Measurements from ENCODE around the gene LGR4.
A peak's percentile ranks its signal among the peaks of the same experiment; 100 is the strongest.
"Not testable (repeated sequence)": the region's sequence is repeated elsewhere in the genome, so short reads cannot be mapped to it uniquely, and the experiment has no call there.

Gene LGR4, protein sequence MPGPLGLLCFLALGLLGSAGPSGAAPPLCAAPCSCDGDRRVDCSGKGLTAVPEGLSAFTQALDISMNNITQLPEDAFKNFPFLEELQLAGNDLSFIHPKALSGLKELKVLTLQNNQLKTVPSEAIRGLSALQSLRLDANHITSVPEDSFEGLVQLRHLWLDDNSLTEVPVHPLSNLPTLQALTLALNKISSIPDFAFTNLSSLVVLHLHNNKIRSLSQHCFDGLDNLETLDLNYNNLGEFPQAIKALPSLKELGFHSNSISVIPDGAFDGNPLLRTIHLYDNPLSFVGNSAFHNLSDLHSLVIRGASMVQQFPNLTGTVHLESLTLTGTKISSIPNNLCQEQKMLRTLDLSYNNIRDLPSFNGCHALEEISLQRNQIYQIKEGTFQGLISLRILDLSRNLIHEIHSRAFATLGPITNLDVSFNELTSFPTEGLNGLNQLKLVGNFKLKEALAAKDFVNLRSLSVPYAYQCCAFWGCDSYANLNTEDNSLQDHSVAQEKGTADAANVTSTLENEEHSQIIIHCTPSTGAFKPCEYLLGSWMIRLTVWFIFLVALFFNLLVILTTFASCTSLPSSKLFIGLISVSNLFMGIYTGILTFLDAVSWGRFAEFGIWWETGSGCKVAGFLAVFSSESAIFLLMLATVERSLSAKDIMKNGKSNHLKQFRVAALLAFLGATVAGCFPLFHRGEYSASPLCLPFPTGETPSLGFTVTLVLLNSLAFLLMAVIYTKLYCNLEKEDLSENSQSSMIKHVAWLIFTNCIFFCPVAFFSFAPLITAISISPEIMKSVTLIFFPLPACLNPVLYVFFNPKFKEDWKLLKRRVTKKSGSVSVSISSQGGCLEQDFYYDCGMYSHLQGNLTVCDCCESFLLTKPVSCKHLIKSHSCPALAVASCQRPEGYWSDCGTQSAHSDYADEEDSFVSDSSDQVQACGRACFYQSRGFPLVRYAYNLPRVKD

DNA sequence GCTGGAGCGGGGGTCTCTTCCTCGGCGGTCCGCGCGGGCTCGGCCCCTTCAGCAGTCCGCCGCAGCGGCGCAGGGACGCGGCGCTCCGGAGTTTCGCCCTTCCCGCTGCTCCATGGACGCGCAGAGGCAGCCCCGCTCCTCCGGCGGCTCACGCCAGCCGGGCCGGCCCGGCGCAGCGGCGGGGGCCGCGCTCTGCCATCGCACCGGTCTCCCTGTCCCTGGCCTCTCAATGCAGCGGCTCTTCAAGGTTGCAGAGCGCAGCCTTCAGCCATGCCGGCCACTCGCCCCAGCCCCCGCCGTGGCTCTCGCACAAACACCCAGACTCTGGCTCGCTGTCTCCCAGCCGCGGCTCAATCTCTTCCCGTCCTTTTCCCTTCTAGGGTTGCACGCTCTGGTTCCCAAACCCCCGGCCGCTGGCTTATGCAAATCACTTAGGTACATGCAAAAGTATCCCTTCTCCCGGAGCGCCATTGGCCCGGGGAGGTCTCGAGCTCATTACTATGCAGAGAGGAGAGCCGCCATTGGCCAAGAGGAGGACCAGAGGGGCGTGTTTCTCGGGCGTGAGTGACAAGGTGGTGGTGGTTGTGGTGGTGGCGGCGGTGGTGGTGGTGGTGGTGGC, at the start of gene LGR4:
TSS of gene LGR4 (minus strand) at position 393 of the 619 bp plus-strand sequence. CDS start 488 bp downstream, outside the sequence.
- DNase-seq (ENCODE audit: low spot score): peak; percentile 75

DNA sequence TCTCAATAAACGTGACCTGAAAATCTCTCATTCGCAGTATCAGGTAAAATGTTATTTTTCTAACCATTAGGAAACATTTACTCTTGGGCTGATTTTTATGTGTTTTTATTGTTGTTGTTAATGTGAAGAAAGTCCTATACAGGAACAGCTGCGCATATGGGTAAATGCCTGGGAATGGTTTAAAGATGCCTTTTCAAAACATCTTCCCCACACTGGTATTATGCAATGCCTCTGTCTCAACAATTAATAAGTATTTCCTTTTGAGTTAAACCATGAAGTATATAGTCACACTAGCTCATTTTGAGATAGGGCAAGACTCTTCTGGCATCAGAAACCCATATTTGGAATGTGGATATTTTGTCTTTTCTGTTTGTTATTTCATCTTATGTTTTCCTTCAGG, 47.6 kb upstream of the LGR4 start:
- DNase-seq (ENCODE audit: low spot score): no peak

DNA sequence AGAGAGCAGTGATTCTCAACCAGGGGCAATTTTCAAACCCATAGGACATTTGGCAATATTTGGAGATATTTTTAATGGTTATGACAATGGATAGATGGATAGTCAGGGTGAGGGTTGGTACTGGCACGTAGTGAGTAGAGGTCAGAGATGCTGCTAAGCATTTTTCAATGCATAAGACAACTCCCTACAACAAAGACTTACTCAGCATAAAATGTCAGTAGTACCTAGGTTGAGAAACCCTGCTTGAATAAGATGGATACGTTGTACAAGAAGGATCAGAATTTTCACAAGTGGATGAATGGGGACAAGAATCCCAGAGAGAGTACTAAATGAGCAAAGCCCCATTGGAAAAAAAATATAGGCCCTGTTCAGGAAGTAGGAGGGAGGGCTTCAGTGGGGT, 45.9 kb upstream of the LGR4 start:
- no peak for DNase-seq (ENCODE audit: low spot score)

DNA sequence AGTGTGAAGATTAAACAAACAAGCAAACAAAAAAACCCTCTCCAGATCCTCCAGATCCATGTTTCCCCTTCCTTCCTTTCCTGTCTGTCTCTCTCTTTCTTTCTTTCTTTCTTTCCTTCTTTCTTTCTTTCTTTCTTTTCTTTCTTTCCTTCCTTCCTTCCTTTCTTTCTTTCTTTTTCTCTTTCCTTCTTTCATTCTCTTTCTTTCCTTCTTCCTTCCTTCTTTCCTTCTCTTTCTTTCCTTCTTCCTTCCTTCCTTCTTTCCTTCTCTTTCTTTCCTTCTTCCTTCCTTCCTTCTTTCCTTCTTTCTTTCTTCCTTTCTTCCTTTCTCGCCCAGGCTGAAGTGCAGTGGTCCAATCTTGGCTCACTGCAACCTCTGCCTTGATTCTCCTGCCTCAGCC, 44.9 kb upstream of the LGR4 start:
- not testable (repeated sequence) for DNase-seq (ENCODE audit: low spot score)

DNA sequence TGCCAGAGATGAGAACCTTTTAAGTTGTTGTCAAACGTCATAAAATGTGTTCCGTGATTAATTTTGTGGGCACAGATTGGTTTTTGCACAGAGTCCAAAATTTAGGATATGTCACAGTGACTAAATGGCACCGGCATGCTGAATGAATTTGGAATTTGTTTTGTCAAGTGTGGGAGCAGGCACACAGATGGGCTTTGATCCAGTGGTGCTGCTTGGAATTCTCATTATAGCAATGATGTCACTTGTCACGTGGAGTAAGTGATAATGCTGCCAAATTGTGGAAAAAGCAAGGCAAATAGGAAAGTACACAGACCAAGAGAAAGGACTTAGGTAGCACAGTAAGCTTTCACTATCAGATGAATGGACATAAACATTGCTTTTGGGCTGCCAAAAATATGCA, 42.0 kb upstream of the LGR4 start:
- no peak for DNase-seq (ENCODE audit: low spot score)

DNA sequence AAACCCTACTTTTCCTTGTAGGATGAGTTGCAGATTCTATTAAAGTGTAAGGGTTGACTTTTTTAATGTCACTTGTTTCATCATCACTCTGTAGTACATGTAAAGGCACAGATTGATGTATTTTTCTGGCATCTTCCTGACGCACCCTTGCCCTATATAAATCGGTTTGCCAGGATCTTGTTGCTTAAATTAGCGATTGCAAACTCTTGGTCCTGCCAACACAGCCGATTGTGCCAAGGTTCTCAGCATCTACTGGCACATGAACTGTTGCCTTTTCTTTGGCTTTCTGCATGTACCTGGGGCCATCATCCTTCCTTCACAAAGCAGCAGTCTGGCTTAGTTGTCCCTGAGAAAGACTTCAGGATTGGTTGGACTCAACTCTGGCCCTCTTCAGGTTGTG, 41.5 kb upstream of the LGR4 start:
- no peak for DNase-seq (ENCODE audit: low spot score)

DNA sequence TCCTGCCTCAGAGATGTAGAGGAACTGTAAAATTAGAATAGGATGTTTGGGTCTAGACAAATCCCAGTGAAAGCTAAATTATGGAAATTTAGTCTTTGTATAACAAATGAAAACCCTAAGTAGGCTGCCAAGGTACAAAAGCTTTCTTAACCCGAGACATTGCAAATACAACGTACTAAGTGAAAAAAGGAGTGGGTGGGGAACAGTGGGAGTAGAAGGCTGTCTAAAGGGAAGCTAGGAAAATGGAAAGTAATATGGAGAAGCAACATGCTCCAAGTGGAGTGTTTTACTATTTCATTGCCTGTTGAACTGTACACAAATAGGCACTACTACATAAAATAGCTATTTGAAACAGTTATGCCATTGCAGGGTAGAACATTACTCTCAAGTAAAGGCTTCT, 40.8 kb upstream of the LGR4 start:
- no peak for DNase-seq (ENCODE audit: low spot score)

DNA sequence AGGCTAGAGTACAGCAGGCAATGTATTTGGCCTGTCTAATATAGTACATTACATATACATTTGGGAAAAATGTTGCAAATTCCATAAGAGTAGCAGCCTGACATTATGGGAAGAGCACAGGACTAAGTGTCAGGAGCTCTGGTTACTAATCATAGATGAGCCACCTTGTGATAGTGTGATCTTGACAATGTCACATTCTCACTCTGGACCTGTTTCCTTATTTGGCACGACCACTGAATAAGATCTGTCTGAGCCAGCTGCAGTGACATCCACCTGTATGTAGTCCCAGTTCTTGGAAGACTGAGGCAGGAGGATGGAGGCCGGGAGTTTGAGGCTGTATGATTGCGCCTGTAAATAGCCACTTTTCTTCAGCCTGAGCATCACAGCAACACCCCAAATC, 39.6 kb upstream of the LGR4 start:
- no peak for DNase-seq (ENCODE audit: low spot score)

DNA sequence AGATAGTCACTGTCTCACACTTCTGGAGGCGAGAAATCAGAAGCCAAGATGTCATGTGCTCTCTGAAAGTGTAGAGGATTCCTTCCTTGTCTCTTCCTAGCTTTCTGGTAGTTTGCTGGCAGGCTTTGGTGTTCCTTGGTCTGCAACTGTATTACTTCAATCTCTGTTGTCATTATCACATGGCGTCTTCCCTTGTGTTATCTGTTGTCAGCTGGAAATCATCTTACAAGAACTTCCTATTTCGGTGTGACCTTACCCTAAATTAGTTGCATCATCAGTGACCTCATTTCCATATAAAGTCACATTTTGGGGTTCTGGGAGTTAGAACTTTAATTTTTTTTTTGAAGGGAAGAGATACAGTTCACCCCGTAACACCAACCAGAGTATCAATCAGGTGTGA, 37.3 kb upstream of the LGR4 start:
- no peak for DNase-seq (ENCODE audit: low spot score)

DNA sequence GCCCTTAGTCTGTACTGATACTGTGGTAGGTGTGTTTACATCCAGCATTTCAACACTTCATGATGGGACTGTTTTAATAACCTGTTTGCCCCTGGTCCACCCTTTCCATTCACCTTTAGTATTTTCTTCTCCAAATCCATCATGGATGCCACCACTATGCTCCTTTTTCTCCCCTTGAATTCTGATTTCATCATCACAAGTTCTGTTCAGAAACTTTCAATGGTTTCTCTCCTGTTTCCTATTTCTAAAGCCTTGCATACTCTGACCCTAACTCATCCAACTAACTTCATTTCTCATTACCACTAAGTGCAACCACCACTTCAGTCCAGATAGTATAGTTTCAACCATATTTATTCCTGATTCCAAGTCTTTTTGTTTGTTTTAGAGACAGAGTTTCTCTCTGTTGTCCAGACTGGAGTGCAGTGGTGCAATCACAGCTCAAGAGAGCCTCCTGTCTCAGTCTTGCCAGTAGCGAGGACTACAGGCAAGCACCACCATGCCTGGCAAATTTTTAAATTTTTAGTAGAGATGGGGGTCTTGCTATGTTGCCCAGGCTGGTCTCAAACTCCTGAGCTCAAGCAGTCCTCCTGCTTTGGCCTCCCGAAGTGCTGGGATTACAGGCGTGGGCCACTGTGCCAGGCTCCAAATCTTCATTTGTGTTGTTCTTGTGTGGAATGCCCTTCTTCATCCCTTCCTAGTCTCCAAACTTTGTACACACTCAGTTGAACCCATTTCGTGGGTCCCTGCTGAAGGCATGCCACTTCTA, 35.1 kb upstream of the LGR4 start:
- no peak for DNase-seq (ENCODE audit: low spot score)

DNA sequence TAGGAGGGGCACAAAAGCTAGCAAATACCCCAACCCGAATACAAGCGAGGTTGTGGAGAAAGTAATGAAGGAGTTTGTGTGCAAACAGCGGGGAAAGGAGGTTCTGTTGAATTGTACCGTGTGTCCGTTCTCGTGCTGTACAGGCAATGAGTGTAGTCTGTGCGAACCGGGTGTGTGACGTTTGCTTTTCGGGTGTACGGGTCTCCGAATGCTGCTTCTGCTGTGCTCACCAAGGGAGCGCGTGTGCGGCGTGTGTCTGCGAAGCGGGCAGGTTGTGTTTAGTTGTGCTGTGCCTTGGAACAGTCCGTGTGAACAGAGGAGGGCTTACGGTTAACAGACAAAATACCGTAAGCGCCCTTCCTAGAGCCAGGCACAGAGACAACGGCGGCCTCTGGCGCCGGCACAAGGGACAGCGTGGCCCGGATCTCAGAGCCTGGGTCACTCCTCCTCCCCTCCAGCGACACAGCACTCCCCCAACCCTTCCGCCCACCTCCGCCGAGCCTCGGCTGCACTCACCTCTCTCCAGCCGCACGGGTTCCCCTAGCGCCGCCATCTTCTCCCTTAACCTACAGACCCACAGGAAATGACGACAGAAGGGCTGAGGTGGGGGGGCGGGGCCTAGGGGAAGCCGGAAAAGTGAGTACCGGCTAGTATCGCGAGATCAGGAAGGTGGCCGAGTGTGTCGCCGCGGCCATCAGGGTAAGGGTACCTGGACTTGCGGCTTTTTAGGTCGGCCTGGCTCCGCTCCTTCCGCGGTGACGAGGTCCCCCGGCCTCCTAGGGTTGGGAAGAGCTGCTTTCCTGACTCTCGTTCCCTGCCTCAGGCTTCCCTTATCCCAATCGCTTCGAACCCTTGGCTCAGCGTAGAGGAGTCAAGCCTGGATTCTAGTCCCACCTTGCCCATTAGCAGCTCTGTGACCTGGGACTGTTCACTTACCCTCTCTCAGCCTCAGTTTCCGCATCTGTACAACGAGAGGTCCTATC, 33.9 kb upstream of the LGR4 start, which contains the start of gene LIN7C:
TSS of gene LIN7C (minus strand) at position 570 of the 983 bp plus-strand sequence. CDS start at position 553, 17 bp downstream.
- DNase-seq (ENCODE audit: low spot score): peak; percentile 86

DNA sequence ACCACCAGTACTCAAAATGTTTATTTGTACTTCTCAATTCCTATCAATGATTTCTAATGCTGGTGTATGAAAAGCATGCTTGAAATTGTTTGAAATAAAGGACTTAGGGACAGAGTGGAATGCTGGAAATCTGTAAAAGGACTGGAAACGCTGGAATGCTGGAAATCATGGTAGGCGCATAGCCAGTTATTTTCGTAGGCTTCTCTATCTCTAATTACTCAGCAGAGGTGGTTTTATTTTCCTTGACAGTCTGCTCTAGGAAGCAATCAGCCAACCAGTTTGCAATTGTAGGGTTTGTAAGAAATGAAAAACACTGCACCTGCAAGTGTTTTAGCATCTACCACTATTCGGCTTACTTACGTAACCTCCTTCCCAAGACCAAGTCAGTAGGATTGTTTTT, 33.2 kb upstream of the LGR4 start:
- DNase-seq (ENCODE audit: low spot score): peak; percentile 17

DNA sequence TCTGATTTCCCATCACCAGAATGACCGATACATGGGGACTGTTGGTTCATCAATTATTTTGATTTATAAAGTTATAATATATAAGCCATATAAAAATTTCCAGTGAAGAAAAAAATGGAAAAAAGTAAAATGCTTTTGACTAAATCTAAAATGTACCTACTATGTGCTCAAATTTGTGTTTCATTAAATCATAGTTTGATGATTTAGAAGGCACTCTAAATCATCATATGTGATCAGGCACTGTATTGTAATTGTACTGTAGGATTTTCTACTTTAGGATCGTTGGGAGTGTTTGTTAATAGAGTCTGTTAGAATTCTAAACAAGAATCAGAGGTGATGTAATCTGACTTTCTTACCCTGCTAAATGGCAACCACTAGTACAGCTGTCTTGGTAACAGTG, 31.6 kb upstream of the LGR4 start:
- no peak for DNase-seq (ENCODE audit: low spot score)

DNA sequence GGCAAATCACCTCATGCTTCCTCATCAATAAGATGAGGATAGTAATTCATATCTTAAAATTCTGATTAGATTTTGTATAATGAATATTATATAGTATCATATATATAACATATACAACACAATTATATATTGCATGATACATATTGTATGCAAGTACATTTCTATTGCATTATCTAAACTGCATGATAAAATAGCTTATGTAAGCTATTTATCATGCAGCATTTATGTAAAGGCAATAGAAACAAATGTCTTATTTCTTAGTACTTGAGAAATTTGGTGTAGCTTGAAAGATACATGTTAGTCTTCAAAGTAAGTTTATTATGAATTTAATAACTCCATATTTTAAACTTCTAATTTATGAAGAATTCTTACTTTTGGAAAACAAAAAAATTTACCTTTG, 28.5 kb upstream of the LGR4 start:
- no peak for DNase-seq (ENCODE audit: low spot score)

DNA sequence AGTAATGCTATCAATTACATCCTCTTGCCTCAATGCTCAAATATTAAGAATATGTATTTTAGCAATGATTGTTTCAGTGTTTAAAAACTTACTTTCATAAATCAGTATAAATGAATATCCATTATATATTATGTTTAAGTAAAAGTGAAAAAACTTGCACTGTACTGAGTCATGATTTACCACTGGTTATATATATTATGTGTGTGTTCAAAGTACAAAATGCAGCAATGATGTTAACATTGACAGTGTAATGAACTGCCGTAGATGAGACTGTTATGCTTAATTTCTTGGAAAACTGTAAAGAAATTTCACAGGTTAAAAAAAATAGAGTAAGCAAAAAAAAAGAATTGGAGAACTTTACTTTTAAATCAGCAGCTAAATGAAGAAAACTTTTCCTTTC, 25.3 kb upstream of the LGR4 start:
- no peak for DNase-seq (ENCODE audit: low spot score)

DNA sequence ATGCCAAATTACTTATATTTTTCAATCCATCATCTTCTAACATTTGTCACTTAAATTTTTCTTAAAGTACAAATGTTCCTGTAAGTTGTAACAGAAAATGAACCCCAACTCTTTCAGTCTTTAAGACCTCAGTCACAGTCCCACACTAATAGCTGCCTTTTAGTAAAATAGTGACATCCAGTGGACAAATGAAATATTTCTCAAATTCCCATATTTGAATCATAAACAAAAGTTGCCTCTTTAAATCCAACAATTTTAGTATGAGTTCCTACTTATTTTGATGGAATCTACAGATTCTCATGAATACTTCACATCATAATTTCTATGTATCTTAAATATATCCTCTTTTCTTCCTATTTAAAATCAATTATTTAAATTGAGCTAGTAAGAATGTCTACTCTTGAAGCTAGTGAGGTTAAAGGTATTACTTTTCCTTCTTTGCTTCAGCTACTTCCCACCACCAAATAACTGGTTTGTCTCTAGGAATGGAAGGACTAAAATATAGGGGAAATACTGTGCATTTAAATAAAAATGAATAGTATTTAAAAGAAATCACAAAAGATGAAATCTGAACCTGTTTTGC, 24.8 kb upstream of the LGR4 start:
- peak; percentile 44 for DNase-seq (ENCODE audit: low spot score)

DNA sequence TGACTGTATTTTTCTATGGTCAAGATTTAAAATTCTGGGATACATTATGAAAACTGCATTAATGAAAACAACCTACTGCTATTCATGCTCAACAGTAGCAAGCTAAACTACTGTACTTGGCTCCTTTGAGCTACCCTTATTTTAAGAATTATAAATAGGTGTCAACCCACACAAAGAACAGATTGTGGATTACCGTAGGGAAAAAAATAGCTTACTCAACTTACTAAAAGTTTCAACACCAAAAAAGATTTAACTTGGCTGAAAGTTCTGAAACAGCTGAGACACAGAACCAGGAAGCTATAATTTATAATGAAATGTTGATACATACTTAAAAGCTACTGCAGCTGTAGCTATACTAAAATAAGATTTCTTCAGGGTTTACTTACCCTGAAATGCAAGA, 23.9 kb upstream of the LGR4 start:
- DNase-seq (ENCODE audit: low spot score): no peak

DNA sequence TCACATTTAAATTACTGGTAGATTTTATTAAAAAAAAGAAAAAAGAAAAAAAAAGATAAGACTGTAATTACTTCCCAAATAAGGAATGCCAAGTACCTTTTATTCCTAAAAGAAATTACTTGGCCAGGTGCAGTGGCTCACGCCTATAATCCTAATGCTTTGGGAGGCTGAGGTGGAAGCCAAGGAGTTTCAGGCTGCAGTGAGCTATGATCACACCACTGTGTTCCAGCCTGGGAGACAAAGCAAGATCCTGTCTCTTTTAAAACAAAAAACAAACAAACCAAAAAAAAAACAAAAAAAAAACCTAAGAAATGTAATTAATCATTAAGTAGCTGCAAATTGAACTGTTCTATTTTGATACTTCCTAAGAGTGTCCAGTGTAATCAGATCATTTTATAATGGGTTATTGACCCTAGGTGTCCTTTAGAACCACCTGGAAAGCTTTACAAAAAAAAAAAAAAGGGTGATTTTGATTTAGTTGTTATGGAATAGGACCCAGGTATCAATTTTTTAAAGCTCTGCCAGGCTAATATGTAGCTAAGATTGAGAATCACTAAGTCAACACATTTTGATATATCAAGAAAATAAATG, 23.2 kb upstream of the LGR4 start:
- DNase-seq (ENCODE audit: low spot score): no peak

DNA sequence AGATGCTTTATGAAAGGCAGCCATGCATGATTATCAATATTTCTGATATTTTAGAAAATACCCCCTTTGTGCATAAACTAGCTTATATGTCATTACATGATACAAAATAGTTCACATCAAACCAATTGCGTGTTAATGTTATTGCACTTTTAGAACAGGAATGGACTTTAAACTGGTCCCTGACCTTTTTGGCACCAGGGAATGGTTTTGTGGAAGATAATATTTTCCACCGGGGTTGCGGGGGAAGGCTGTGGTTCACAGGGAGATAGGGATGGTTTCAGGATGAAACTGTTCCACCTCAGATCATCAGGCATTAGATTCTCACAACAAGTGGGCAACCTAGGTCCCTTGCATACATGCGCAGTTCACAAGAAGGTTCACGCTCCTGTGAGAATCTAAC, 16.5 kb upstream of the LGR4 start:
- no peak for DNase-seq (ENCODE audit: low spot score)

DNA sequence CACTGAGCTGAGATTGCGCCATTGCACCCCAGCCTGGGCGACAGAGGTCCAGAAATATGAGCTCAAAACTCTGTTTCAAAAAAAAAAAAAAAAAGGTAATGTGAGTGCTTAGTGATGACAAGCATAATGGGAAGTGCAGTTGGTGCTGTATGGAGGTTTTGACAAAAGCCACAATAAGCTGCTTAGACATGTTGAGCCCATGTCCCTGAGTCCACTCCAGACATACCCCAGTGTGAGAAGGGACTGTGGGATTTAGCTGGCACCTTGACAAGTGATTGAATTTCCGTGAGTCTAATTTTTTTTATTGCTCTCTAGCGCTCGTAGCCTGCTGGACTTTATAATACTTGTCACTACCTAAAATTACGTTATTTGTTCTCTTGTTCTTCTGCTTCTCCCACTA, 15.1 kb upstream of the LGR4 start:
- no peak for DNase-seq (ENCODE audit: low spot score)
